Nucleus accumbens (tissue), 56 donors: ENCODE data around the gene ANO10.
A peak's percentile ranks its signal among the peaks of the same experiment; 100 is the strongest.
"Not testable (repeated sequence)": the region's sequence is repeated elsewhere in the genome, so short reads cannot be mapped to it uniquely, and the experiment has no call there.

Experiments used
- DNase-seq, 56 donors: peaks; one replicate each; lab custom pipeline; 2025; lab: John Stamatoyannopoulos, UW

Gene ANO10

GRCh38 chr3:43629741-43630140, 7.9 kb upstream of the ANO10 start:
- DNase-seq = no peak

- no peak for DNase-seq
These were observed 7.4 kb upstream of the ANO10 start for GRCh38 chr3:43629257-43629656.

- no peak for DNase-seq
These were observed 5.5 kb upstream of the ANO10 start for GRCh38 chr3:43627360-43627759.

GRCh38 chr3:43624619-43625305, 3.0 kb upstream of the ANO10 start:
- DNase-seq = no peak

- DNase-seq = peak in 31 of 56 donors; percentile 5 to 59 (median 35)
These were observed 768 bp downstream of the ANO10 start for GRCh38 chr3:43620831-43621655.

GRCh38 chr3:43619588-43619987, 2.2 kb downstream of the ANO10 start:
- no peak for DNase-seq

- no peak for DNase-seq
These were observed 3.7 kb downstream of the ANO10 start for GRCh38 chr3:43618142-43618541.

- no peak for DNase-seq
These were observed 5.8 kb downstream of the ANO10 start for GRCh38 chr3:43616034-43616433.

GRCh38 chr3:43615133-43615532, 6.7 kb downstream of the ANO10 start:
- no peak for DNase-seq

- DNase-seq = no peak
These were observed 7.8 kb downstream of the ANO10 start for GRCh38 chr3:43613976-43614375.

- no peak for DNase-seq
These were observed 9.4 kb downstream of the ANO10 start for GRCh38 chr3:43612419-43612818.

- DNase-seq = no peak
These were observed 12.4 kb downstream of the ANO10 start for GRCh38 chr3:43609406-43609805.

GRCh38 chr3:43608751-43609150, 13.1 kb downstream of the ANO10 start:
- no peak for DNase-seq

GRCh38 chr3:43606284-43606683, 15.5 kb downstream of the ANO10 start:
- no peak for DNase-seq

GRCh38 chr3:43599959-43600358, 21.9 kb downstream of the ANO10 start:
- DNase-seq = not testable (repeated sequence)

GRCh38 chr3:43597961-43598360, 23.9 kb downstream of the ANO10 start:
- DNase-seq = no peak

GRCh38 chr3:43596178-43596577, 25.6 kb downstream of the ANO10 start:
- DNase-seq = not testable (repeated sequence)

GRCh38 chr3:43595280-43595679, 26.5 kb downstream of the ANO10 start:
- DNase-seq = not testable (repeated sequence)

GRCh38 chr3:43593588-43593987, 28.2 kb downstream of the ANO10 start:
- not testable (repeated sequence) for DNase-seq

GRCh38 chr3:43591866-43592265, 29.9 kb downstream of the ANO10 start:
- not testable (repeated sequence) for DNase-seq

GRCh38 chr3:43587303-43587702, 34.5 kb downstream of the ANO10 start:
- no peak for DNase-seq
